ENCODE measurements around the gene SPAG17. TPM values are rescaled to one million over a fixed set of nuclear protein-coding genes. Genes with fewer than 3 reads are reported as not detected.

The SPAG17 gene
- total and polyA plus RNA-seq, 2 donors from 2014 or later, result 8.7 to 10.4 TPM

GRCh38 chr1:118124064-118124463 lies 61.0 kb downstream of the SPAG17 start:
- Histone ChIP-seq H3K9ac (ENCODE audit: low read length in 3 of 3) (no peak overlapping the region), H3K27ac (ENCODE audit: low read depth in 2 of 2, low read length in 2 of 2) (no peak overlapping the region), H3K36me3 (ENCODE audit: control insufficient read depth in 2 of 3, insufficient read depth in 3 of 3, low read length in 3 of 3) (no peaks in the 10 kb centered on the region), H3K9me3 (ENCODE audit: control insufficient read depth in 2 of 3, insufficient read depth in 1 of 3, low read length in 3 of 3) (no peaks in the 10 kb centered on the region), H3K27me3 (ENCODE audit: control insufficient read depth, insufficient read depth, low read length) (no peaks in the 10 kb centered on the region), H3K4me1 (ENCODE audit: control insufficient read depth in 2 of 3, insufficient read depth in 2 of 3, low read depth in 1 of 3, low read length in 3 of 3) (peaks cover 0 to 9% (median 7%) of the 10 kb centered on the region in 3 donors), H3K4me3 (ENCODE audit: low read length in 3 of 3) (no peak overlapping the region)
- no peak for FAIRE-seq
- no peak for DNase-seq
- TF ChIP-seq, protein P1, sequence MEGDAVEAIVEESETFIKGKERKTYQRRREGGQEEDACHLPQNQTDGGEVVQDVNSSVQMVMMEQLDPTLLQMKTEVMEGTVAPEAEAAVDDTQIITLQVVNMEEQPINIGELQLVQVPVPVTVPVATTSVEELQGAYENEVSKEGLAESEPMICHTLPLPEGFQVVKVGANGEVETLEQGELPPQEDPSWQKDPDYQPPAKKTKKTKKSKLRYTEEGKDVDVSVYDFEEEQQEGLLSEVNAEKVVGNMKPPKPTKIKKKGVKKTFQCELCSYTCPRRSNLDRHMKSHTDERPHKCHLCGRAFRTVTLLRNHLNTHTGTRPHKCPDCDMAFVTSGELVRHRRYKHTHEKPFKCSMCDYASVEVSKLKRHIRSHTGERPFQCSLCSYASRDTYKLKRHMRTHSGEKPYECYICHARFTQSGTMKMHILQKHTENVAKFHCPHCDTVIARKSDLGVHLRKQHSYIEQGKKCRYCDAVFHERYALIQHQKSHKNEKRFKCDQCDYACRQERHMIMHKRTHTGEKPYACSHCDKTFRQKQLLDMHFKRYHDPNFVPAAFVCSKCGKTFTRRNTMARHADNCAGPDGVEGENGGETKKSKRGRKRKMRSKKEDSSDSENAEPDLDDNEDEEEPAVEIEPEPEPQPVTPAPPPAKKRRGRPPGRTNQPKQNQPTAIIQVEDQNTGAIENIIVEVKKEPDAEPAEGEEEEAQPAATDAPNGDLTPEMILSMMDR (IDR thresholded peaks at IDR 0.05; ENCODE audit: borderline replicate concordance, extremely low read depth, insufficient read depth), result no peak
- intact Hi-C loops (cut with DNase I), result no loop called here

GRCh38 chr1:118123116-118123839 lies 61.8 kb downstream of the SPAG17 start:
- no peak for FAIRE-seq

DNA sequence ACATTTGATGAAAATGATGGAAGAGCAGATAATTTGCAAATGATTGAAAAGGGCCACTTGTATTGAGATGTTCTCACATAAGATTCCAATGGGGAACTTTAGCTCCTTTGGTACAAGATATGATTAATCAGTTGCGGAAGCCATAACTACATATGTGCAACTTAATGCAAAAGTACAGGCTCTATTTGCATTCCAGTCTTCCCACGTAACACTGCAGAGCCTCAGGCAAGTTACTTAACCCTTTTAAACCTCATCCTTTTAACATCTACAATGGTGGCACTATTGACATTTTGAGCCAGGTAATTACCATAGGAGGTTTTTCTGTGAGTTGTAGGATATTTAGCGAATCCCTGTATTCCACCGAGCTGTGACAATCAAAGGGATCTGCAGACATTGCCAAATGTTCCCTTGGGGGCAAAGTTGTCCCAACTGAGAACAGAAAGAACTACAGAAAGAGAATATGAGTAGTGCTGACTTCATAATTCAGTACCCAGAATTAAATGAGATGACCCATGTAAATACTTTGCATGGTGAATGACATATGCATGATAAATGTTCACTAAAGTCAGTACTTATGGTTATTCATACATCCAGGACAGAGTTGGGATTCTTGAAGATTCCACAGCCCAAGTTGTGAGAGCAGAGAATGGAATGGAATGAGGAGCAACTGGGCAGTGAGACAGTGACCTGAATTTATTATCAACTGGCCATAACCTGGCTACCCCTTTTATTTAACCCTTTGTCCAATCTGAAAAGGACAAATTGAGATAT lies 62.6 kb downstream of the SPAG17 start:
- Histone ChIP-seq H3K27ac (ENCODE audit: low read depth in 2 of 2, low read length in 2 of 2) (no peak overlapping the region), H3K4me3 (ENCODE audit: low read length in 3 of 3) (no peak overlapping the region), H3K4me1 (ENCODE audit: control insufficient read depth in 2 of 3, insufficient read depth in 2 of 3, low read depth in 1 of 3, low read length in 3 of 3) (peaks cover 0 to 18% (median 14%) of the 10 kb centered on the region in 3 donors), H3K27me3 (ENCODE audit: control insufficient read depth, insufficient read depth, low read length) (no peaks in the 10 kb centered on the region), H3K9me3 (ENCODE audit: control insufficient read depth in 2 of 3, insufficient read depth in 1 of 3, low read length in 3 of 3) (no peaks in the 10 kb centered on the region), H3K9ac (ENCODE audit: low read length in 3 of 3) (no peak overlapping the region), H3K36me3 (ENCODE audit: control insufficient read depth in 2 of 3, insufficient read depth in 3 of 3, low read length in 3 of 3) (no peaks in the 10 kb centered on the region)
- no peak for DNase-seq
- no peak for FAIRE-seq
- TF ChIP-seq, protein P1 (IDR thresholded peaks at IDR 0.05; ENCODE audit: borderline replicate concordance, extremely low read depth, insufficient read depth), result no peak
- intact Hi-C loops (cut with DNase I), result no loop called here

More at GRCh38 chr1:118123116-118123839, 61.8 kb downstream of the SPAG17 start:
- Histone ChIP-seq H3K4me3 (ENCODE audit: low read length in 3 of 3) (no peak overlapping the region), H3K9me3 (ENCODE audit: control insufficient read depth in 2 of 3, insufficient read depth in 1 of 3, low read length in 3 of 3) (no peaks in the 10 kb centered on the region), H3K36me3 (ENCODE audit: control insufficient read depth in 2 of 3, insufficient read depth in 3 of 3, low read length in 3 of 3) (no peaks in the 10 kb centered on the region), H3K4me1 (ENCODE audit: control insufficient read depth in 2 of 3, insufficient read depth in 2 of 3, low read depth in 1 of 3, low read length in 3 of 3) (peaks cover 0 to 13% (median 12%) of the 10 kb centered on the region in 3 donors), H3K9ac (ENCODE audit: low read length in 3 of 3) (no peak overlapping the region), H3K27me3 (ENCODE audit: control insufficient read depth, insufficient read depth, low read length) (no peaks in the 10 kb centered on the region), H3K27ac (ENCODE audit: low read depth in 2 of 2, low read length in 2 of 2) (no peak overlapping the region)
- intact Hi-C loops (cut with DNase I), result no loop called here
- no peak for DNase-seq
- TF ChIP-seq, protein P1 (IDR thresholded peaks at IDR 0.05; ENCODE audit: borderline replicate concordance, extremely low read depth, insufficient read depth), result no peak

All from kidney (tissue), 14 donors.